HG03565 (cell line): ENCODE results near the gene SUFU.
"Not testable (repeated sequence)": the region's sequence is repeated elsewhere in the genome, so short reads cannot be mapped to it uniquely, and the experiment has no call there.

ENCODE experiments used
- ATAC-seq: cut with Tn5 transposase; IDR thresholded peaks from one replicate; pipeline ENCODE4 v1.9.1; 2021; ENCODE audit warnings: mild to moderate bottlenecking, moderate library complexity; ENCODE audit not compliant: unreplicated experiment

SUFU gene

GRCh38 chr10:102665904-102666509 is 162.2 kb downstream of the SUFU start:
- no peak for ATAC-seq

GRCh38 chr10:102667411-102667810 is 163.6 kb downstream of the SUFU start:
- not testable (repeated sequence) for ATAC-seq

GRCh38 chr10:102668326-102669107 is 164.7 kb downstream of the SUFU start:
- ATAC-seq = no peak

GRCh38 chr10:102669206-102670064 is 165.7 kb downstream of the SUFU start:
- no peak for ATAC-seq

DNA sequence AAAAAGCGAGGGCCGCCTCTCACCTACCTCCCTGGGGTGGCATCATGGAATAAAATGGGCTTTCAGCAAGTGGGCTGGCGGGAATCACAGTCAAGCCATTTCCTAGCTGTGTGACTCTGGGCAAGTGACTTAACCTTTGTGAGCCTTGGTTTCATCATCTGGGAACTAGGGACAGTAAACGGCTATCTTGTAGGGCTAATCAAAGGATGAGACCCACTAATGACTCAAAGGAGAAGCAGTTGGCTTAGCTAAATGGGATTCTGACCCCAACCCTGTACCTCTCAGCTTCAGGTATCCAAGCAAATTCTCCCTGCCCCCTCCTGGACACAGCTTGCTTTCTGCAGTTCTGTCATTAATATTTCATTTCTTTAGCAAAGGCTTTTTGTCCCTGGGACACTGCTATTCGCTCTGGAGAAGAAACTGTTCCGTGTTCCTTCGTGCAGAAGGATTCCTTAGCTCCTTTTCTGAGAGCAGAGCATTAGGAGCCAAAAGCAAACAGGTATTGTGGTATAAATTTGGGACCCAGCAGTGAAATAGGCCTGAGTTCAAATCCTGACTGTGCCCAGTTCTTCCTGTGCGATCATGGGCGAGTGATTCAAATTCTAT is 166.4 kb downstream of the SUFU start:
- ATAC-seq = no peak

DNA sequence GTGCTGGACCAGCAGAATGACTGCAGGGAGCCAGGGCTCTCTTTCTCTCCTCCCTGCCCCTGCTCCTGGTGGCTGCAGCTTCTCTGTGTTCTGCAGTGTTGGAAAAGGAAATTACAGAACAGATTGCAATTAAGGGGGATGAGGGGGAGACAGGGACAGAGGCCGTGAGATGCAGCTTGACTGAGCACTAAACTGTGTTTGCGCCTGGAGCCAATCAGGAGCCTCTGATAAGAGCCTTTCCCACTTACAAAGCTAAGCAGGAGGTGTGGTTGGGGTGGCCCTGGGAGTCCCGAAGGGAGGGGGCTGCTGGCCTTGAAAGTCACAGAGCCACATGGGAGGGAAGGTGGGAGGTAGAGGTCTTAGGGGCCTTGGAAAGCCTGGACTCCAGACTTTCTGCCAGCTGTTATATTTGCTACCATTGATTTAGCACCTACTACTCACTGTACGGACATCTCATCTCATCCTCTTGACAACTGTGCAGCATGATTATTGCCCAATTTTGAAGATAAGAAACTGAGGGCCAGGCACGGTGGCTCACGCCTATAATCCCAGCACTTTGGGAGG is 167.2 kb downstream of the SUFU start:
- ATAC-seq = no peak

DNA sequence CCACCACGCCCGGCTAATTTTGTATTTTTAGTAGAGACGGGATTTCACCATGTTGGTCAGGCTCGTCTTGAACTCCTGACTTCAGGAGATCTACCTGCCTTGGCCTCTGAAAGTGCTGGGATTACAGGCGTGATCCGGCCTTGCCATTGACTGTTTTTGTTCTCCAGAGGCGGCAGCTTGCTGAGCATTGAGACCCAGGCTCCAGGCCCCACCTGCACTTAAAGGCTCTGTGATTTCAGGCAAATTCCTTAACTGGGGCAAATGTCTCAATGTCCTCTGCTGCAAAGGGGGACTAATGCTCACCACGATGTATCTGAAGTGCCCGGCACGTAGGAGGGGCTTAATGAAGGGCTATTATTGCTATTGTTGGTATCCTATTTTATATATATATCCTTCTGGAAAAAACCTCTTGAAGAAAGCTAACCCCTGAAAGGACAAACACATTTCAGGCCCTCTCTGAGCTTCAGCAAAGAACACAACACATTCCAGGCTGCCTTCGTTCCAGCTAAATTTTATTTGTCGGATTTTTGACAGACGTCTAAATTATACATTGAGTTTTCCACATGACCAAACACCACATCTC is 169.6 kb downstream of the SUFU start:
- ATAC-seq = no peak

- no peak for ATAC-seq
These were observed 170.2 kb downstream of the SUFU start for GRCh38 chr10:102673819-102674511.

DNA sequence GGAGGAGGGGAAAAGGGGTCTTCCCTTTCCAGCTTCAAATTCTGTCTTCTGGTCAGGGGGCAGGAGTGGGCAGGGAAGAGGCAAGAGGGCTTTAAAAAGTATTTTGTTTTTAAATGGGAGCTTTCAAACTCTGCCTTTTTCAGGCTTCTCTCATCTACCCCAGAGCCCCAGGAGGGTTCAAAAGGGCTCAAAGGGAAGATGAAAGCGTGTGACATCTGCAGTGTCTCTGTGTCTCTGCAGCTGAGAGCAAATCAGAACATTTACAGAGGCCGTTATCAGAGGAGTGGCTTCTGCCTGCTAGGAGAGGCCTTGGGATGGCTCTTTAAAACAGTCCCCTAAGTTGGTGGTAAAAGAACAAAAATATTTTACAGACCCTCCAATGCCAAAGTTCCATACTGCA is 170.8 kb downstream of the SUFU start:
- ATAC-seq = no peak

DNA sequence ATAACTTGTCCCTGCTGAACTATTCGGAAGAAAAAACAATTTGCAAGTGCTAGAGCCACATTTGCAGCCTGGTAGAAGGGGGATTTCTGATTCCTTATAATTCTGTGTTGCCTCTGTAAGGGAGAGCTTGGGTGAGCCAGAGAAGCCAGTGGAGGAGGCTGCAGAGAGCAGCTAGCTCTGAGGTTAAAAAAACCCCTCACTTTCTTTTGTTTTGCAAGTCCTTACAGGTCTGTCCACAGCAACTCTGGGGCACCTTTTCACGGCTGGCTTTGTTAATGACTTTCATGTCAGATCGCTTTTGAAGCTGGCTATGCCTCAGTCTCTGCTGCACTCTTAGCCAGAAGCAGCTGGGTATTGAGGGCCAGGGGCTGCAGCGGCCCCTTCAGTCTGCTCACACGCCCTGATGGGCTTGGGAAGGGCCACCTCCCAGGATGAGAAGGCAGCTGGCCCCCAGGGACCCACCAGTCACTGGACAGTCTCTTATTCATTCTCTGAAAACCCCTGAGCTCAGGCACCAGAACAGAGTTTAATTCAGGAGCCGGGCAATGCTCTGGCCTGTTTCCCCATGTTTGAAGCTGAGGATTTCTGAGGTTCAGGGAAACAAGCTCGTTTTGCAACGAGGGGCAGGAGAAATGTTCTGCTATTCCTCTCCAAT is 171.4 kb downstream of the SUFU start:
- no peak for ATAC-seq

DNA sequence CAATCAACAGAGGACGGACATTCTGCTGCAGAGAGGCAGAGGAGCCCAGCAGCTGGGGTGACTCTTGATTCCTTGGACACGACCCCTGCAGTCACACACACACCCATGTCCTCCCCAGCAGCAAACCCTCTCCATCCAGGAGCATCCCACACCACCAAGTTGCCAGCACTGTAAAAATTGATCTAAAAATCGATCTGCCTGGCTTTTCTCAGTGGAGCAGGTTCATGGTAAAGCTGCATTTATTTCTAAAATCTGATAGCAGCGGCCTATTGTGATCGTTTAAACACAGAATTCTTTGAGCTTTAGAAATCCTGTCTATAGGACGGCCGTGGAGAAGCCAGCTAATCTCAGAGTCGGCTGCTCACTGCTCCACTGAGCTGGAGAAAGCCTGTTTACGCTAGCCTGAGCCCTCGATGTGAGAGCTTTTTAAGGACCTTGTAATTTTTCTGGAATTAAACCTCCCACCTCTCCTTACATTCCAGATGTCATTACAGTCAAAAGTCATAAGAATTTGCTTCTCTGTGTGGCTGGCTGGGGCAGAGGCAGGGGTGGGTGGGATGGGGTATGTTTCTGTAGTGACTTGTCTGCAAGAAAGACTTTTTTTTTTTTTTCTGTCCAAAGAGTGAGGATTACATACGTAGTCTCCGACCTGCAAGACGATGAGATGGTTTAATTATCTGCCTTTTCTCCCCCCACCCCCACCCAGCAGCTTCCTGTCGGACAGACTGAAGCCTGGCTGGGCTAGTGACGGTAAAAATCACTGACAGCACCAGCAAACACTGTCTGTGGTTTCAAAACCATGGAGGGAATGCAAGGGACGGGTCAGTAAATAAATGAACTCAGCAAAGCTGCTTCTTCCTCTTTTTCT is 172.1 kb downstream of the SUFU start:
- ATAC-seq = no peak

- ATAC-seq = no peak
These were observed 173.0 kb downstream of the SUFU start for GRCh38 chr10:102676534-102677315.

DNA sequence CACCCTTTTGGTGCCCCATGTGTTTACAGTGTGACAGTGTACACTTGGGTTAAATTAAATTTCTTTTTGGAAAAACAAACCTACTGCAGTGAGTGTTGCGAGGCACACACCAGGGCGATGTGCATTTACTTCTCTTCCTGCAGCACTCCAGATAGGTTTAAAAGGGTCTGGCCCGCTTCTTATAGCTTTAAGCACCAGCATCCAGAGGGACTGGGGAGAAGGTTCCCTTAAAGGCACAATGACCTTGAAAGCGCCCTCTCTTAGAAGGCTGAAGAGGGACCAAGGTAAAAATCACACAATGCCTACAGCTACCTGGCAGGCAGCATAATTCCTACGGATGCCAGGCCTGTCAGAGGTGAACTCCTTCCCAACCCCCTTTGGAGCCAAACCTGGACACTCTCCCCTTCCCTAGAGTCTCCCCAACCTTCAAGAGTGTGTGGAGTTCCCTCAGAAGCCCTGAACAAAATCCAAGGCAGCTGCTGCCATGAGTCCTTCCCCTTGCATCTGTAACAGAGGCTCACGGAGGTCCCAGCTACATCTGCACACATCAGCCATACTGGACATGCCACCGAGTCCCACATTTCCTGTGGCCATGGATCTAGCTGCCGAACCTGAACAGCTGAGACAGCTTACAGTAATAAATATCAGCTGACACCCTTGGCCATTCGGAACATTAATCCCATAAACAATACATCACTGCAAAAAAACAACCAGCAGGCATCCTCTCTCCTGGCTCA is 173.7 kb downstream of the SUFU start:
- no peak for ATAC-seq

DNA sequence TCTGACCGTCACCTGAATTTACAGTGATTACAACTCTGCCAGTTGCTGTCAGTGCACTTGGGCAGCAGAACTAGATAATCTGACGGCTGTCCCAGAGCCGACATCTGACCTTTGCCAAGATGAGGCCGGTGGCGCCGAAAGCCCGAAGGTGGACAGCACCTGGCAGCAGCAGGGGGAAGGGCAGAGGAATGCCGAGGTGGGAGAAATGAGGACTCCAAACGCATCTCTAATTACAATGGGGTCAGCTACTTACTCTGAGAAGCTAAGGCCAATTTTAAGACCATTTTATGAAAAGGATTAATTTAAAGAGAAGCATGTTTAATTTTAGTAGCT is 174.3 kb downstream of the SUFU start:
- no peak for ATAC-seq

- no peak for ATAC-seq
These were observed 175.1 kb downstream of the SUFU start for GRCh38 chr10:102678842-102679289.

DNA sequence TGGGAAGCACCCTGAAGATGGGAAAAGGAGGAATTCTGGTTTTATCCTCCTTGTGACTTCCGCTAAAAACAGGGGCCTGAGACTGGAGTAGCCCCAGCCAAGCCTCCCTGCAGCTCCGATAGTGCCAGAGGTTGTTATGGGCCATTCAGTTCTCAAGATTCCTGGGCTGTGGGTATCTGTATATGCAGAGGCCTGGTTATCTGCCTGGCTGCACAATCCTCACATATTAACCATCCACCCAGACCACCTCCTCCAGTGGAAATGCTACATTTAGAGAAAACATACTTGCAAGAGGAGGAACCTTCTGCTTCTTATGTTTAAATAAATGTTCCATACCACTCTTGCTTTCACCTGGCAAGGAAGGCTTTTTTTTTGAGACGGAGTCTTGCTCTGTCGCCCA is 175.8 kb downstream of the SUFU start:
- no peak for ATAC-seq

- ATAC-seq = no peak
These were observed 177.9 kb downstream of the SUFU start for GRCh38 chr10:102681696-102682095.
